CD4-positive, alpha-beta T cell treated with Interleukin-6 for 4 hours (primary cell): ENCODE measurements around the gene IFT88.
A peak's percentile ranks its signal among the peaks of the same experiment; 100 is the strongest.

Experiments used
- DNase-seq: peaks from one replicate; pipeline ENCODE4 v3.0.0-alpha.2; 2020; ENCODE audit warnings: mixed read lengths

IFT88 gene, protein sequence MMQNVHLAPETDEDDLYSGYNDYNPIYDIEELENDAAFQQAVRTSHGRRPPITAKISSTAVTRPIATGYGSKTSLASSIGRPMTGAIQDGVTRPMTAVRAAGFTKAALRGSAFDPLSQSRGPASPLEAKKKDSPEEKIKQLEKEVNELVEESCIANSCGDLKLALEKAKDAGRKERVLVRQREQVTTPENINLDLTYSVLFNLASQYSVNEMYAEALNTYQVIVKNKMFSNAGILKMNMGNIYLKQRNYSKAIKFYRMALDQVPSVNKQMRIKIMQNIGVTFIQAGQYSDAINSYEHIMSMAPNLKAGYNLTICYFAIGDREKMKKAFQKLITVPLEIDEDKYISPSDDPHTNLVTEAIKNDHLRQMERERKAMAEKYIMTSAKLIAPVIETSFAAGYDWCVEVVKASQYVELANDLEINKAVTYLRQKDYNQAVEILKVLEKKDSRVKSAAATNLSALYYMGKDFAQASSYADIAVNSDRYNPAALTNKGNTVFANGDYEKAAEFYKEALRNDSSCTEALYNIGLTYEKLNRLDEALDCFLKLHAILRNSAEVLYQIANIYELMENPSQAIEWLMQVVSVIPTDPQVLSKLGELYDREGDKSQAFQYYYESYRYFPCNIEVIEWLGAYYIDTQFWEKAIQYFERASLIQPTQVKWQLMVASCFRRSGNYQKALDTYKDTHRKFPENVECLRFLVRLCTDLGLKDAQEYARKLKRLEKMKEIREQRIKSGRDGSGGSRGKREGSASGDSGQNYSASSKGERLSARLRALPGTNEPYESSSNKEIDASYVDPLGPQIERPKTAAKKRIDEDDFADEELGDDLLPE

GRCh38 chr13:20566898-20567874, at the start of gene IFT88:
Gene IFT88, plus strand, starts transcription at chr13:20567157. Its CDS starts 7,229 bp downstream, at chr13:20574386.
- DNase-seq = peak; percentile 87

DNA sequence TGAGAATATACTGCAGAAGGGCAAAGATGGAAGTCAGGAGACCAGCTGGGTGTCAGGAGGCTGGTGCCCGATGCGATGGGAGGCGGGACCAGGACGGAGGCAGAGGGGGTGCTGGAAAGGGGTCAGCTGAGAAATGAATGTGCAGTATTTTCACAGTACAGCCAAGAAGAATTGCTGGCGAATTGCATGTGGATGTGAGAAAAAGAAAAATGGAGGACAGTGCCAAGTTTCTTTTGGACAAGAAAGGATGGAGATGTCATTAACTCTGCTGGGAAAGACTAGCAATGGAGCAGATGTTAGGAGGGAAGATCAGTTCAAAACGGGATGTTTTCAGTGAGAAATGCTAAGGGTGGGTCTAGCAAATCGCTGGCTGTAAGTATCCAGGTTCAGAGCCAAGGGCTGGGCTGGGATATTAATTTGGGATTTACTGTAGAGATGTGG, 48.3 kb upstream of the IFT88 start:
- no peak for DNase-seq

DNA sequence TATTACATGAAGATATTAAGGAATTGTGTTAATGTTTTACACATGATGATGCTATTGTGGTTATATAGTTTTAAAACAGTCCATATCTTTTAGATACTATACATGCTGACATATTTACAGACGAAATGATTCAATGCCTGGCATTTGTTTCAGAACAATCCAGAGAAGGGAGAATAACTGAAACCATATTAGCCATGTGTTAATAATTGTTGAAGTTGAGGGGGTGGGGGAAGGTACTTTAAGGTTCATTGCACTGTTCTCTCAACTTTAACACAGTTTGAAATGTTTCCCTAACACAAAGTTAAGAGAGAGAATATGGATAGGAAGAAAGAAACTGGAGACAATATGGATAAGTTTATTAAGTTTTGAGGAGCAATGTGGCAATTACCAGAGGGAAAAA, 47.1 kb upstream of the IFT88 start:
- DNase-seq = no peak

DNA sequence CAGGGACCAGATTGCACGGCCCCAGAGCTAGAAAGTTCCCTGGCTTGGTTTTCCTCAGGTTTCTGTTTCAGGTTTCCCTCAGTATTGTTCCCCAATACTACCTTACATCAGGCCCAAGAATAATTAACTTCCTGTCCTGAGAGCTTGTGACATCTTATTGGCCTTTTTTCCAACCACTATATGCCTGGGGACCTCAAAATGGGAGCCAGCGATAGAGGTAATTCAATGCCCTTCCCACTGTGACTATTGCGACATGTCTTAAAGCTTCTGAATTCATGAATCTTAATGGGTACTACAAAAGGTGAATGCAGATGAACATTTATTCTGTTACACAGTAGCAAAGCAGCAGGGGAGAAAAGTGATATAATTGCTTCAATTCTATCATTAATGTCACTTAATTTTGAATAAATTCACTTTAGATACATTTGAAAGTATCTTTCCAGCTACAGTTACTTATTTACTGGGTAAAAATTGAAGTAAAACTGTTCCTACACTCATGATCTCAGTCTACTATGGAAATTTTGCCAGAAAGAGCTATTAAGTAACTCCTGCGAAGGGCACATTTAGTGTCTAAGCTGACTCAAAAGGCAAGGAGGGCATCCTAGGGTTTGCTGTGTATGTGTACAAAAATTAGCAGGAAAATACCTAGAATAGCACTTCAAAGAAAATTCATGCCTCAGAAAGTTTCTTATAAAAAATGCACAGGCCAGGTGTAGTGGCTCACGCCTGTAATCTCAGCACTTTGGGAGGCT, 45.4 kb upstream of the IFT88 start:
- DNase-seq = no peak

DNA sequence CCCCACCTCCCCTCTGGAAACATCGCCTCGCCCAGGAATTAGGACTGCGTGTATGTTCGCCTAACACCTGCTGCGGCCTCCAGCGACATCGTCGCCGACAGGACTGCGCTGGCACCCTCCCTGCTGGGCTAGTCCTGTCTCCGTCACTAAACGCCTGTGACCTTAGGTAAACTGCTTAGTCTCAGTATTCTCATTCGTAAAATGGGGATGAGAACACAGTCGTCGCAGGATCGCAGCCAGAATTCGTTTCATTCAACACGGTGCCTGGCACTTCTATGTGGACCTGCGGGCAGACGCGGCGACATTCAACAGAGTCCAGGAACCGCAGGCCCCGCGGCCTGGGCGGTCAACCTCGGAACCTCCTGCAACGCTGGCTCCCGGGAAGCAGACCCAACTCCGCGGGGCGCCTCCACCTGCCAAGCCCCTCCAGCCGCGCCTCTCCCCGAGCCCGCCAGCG, 41.8 kb upstream of the IFT88 start:
- peak; percentile 46 for DNase-seq

GRCh38 chr13:20525601-20526544, 41.1 kb upstream of the IFT88 start, which contains the start of gene CRYL1:
Gene CRYL1, minus strand, starts transcription at chr13:20525857. Its CDS starts 63 bp downstream, at chr13:20525794.
- peak; percentile 79 for DNase-seq

DNA sequence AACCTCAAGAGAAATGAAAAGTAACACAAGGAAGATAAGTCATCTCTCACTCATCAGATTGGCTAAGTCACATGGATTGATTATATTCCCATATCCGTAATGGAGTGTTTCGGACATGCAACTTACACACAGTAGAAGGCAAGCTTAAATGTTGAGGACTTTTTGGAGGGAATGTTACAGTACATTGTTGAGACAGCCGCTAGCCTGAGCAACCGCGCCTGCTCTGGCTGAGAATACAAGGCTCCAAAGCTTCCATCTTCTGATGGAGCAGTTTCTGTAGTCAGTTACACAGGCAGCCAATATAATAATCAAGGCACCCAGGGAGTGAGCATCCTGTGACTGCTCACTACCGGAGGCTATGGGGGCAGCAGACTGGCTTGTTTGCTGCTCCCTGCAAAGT, 40.3 kb upstream of the IFT88 start:
- no peak for DNase-seq

DNA sequence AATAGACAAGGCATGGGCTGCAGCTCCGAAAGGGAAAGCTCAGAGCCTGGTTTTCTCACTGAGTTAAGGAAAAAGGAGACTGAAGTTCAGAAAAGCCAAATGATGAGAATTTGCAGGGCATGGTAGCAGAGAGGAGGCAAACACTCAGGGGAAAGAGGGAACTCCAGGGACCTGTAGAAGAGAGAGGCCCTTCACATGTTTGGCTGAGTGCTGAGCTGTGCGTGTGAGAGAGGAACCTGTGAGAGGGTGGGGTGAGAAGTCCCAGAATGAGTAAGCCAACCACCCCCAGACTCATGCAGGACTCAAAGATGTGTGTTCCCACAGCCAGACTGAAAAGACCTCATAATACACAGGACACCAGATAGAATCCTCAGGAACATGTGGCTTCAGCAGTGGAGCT, 38.5 kb upstream of the IFT88 start:
- DNase-seq = no peak

DNA sequence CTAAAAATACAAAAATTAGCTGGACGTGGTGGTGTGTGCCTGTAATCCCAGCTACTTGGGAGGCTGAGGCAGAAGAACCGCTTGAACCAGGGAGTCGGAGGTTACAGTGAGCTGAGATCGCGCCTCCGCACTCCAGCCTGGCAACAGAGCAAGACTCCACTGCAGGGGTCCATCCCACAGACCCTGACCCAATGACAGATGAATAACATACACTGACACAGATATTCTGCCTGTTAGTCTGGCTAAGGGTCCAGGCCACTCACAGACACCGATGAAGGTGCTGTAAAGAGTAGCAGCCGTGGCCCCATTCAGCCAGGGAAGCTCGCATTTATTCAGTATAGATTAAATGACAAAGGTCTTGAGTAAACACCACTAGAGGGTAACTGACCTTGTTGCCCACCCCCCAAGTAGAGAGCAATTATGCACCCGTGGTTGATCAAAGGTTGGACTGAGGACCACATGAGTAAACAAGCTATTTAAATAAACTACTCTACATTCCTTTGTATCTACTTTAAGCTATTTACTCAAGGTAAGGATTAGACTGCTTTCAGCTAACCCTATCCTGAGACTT, 32.8 kb upstream of the IFT88 start:
- no peak for DNase-seq

DNA sequence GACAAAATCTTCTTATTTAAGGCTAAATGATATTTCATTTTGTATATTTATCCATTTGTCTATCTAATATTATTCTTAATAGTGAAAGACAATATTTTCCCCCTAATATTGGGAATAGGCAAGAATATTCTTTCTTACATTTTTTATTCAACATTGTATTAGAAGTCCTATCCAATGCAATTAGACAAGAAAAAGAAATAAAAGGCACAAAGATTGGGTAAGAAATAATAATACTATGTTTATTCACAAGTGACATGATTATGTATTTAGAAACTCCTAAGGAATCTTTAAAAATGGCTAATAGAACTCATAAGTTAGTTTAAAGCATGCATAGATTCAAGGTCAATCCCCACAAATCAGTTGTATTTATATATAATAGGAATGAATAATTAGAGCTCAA, 30.0 kb upstream of the IFT88 start:
- no peak for DNase-seq

DNA sequence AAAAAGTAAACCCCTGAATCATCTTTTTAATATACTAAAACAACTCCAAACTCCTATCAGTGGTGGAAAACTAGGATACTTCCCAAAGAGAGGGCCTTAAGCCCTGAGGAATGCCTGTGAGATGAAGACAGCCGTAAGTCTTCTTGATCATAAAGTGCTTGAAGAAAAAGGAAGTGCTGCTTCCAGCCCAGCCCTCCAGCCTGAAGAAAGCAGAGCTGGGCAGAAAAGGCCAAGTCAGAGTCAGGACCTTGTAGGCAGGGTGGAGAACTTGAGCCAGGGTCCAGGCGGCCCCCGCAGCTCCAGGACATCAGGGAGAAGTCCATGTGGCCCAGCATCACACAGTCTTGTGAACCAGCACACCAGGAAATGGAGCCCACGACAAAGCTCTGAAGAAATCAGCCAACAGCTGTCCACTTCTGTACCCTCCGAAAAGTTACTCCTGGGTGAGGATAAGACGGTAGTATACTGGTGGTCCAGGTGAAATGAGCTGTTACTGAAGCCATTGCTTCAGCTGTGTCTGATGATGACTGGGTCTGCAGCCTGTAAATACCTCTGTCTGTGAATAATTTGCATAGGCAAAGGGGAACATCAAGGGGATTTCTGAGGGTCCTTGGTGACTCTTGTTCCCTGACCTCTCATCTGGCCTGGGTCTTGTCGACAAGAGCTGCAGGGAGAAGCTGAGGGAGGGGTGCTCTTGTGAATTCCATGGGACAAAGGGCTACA, 22.6 kb upstream of the IFT88 start:
- DNase-seq = no peak

- no peak for DNase-seq
Observed at GRCh38 chr13:20546556-20546955, 20.4 kb upstream of the IFT88 start.

GRCh38 chr13:20547479-20547908, 19.5 kb upstream of the IFT88 start:
- DNase-seq = no peak

DNA sequence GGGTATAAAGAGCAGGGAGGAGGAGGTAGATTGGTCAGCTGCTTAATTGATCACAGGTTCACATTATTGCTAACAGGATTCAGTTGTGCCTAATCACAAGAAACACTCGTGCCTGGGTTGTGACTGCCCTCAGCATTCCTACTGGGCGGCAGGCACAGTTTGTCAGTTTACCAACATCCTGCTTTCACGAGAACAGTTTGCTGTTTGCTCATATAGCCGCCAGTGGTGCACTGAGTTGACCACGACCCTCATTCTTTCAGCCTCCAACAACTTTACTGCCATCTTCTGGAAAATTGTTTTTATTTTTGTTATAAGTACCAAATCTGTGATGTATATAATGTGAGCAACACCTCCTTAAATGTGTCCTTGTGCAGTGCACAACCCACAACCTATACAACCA, 16.2 kb upstream of the IFT88 start:
- no peak for DNase-seq

DNA sequence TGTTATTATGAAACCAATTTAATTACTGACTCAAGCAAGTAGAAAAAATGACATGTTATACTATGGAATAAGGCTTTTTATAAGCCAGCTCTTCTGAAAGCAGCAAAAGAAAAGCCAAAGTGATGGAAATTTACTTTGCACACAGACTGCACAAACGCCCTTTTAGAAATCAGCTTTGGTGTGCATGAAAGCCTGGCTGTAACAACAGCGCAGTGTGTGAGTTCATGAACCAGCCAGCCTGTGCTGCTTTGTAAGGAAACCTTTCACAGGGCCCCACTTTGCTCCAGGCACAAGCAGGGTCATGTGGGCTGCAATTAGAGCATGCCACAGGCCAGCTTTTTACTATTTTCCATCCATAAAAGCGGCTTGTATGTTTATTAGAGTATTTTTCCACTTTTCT, 13.6 kb upstream of the IFT88 start:
- no peak for DNase-seq

DNA sequence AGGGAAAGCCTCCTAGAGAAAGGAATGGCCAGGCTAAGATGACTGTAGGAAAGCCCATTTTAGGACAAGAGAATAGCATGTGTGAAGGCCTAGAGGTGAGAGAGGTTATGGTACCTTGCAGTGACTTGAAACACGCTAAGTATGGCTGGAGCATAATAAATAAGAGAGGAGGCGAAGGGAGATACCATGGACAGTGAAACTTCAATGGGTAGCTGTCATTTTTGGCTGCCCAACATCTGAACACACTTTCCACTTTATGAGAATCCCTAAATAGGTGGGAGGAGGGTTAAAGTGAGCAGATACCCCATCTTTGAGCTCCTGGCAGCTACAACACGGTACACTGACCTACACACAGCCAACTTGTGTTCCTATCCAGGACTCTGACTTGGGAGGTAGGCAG, 8.0 kb upstream of the IFT88 start:
- no peak for DNase-seq

DNA sequence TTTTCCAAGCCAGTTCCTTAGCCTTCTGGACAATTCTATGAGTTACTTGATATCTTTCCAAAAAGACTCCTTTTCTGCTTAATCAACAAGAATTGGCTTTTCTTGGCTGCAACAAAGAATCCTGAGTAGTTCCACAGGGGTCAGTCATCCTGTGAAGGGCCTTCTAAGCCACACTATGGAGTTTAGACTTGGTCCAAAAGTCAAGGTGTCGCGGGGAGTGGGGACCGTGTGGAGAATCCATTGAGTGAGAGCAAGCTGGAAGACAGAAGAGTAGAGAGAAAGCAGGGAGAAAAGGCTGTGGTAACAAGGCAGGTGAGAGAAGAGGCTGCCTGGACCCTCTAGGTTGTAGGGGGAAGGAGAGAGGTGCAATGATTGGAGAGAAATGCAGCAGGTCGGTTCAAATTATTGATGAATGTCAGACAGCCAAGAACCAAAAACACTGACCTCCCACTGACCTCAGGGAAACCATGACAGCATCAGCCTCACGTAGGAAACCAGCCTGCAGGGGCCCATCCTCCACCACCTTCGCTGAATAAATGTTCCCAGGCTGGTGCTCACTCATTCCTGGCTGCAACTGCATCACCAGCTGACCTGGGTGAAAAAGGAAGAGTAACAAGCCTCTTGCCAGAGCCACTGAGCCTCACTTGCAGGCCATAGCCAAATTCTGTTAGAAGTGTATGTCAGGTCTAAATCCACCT, 7.1 kb upstream of the IFT88 start:
- DNase-seq = no peak

- no peak for DNase-seq
Observed at GRCh38 chr13:20561741-20562140, 5.2 kb upstream of the IFT88 start.
